Measurements from ENCODE around the gene C4BPA. TPM values are rescaled to one million over a fixed set of nuclear protein-coding genes. Genes with fewer than 3 reads are reported as not detected.
A peak's percentile ranks its signal among the peaks of the same experiment; 100 is the strongest.

Gene C4BPA
- total RNA-seq, 1 donor from 2014 or later, result 0.52 TPM

DNA sequence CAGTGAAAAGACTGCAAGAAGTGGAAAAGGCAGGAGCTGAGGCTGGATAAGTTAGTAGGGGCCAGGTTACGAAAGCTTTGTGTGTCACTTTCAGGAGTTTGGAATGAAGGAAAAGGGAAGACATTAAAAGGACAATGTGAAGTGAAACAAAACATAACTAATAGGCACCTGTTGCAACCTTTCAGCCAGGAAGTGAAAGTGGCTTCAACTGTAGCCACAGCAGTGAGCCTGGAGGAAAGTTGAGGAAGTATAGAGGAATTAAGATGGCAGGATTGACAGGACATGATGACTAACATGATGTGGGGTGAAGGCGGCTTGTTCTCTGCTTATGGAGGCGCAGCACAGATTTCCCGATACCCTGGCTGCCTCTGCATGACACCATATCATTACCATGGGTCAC, 68.9 kb downstream of the C4BPA start:
- no peaks in the 10 kb centered on the region for H3K9me3 ChIP-seq (ENCODE audit: control insufficient read depth in 3 of 3, low read length in 3 of 3)
- no peaks in the 10 kb centered on the region for H3K36me3 ChIP-seq (ENCODE audit: control insufficient read depth in 3 of 3, insufficient read depth in 3 of 3, low read length in 3 of 3)
- H3K4me3 ChIP-seq (ENCODE audit: low read length in 3 of 3), result no peak overlapping the region
- no peak overlapping the region for H3K27ac ChIP-seq (ENCODE audit: low read depth, low read length)
- no peaks in the 10 kb centered on the region for H3K27me3 ChIP-seq (ENCODE audit: control insufficient read depth in 3 of 3, insufficient read depth in 3 of 3, low read length in 3 of 3)
- no peak overlapping the region for H3K9ac ChIP-seq (ENCODE audit: low read depth in 1 of 3, low read length in 3 of 3)
- no peaks in the 10 kb centered on the region for H3K4me1 ChIP-seq (ENCODE audit: control insufficient read depth in 3 of 3, insufficient read depth in 3 of 3, low read length in 3 of 3)

DNA sequence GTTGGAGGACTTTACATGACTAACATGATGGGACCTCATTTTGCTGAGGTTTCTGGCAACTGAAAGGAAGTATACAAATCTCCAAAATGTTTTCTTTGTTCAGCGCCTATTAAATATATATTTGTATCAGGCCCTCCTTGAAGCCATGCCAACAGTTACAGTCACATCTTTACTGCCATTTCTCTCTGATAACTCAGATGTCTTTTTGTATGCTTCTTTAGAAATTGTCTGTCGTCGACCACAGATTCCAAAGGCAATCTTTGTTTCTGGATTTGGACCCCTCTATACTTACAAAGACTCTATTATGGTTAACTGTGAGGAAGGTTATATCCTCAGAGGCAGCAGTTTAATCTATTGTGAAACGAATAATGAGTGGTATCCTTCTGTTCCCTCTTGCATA, 69.4 kb downstream of the C4BPA start:
- Histone ChIP-seq H3K36me3 (ENCODE audit: control insufficient read depth in 3 of 3, insufficient read depth in 3 of 3, low read length in 3 of 3) (no peaks in the 10 kb centered on the region), H3K4me1 (ENCODE audit: control insufficient read depth in 3 of 3, insufficient read depth in 3 of 3, low read length in 3 of 3) (no peaks in the 10 kb centered on the region), H3K27me3 (ENCODE audit: control insufficient read depth in 3 of 3, insufficient read depth in 3 of 3, low read length in 3 of 3) (no peaks in the 10 kb centered on the region), H3K4me3 (ENCODE audit: low read length in 3 of 3) (no peak overlapping the region), H3K27ac (ENCODE audit: low read depth, low read length) (no peak overlapping the region), H3K9ac (ENCODE audit: low read depth in 1 of 3, low read length in 3 of 3) (no peak overlapping the region), H3K9me3 (ENCODE audit: control insufficient read depth in 3 of 3, low read length in 3 of 3) (no peaks in the 10 kb centered on the region)

DNA sequence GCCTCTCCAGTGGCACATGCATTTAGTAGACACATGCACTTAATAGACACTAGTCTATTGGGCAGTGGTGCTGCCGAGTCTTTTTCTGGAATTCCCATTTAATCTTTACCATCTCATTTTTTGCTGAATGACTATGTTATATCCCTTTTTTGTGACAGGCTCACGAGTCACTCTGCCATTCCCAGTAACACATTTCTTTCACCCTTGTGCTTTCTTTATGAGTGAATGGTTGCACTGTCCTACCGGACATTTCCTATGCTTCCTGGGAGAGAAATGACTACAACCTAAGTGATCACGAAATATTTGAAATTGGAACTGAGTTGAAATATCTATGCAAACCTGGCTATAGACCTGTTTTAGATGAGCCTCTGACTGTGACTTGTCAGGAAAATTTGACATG, 70.9 kb downstream of the C4BPA start:
- no peaks in the 10 kb centered on the region for H3K27me3 ChIP-seq (ENCODE audit: control insufficient read depth in 3 of 3, insufficient read depth in 3 of 3, low read length in 3 of 3)
- H3K36me3 ChIP-seq (ENCODE audit: control insufficient read depth in 3 of 3, insufficient read depth in 3 of 3, low read length in 3 of 3), result no peaks in the 10 kb centered on the region
- no peaks in the 10 kb centered on the region for H3K4me1 ChIP-seq (ENCODE audit: control insufficient read depth in 3 of 3, insufficient read depth in 3 of 3, low read length in 3 of 3)
- H3K9me3 ChIP-seq (ENCODE audit: control insufficient read depth in 3 of 3, low read length in 3 of 3), result no peaks in the 10 kb centered on the region
- no peak overlapping the region for H3K27ac ChIP-seq (ENCODE audit: low read depth, low read length)
- H3K9ac ChIP-seq (ENCODE audit: low read depth in 1 of 3, low read length in 3 of 3), result no peak overlapping the region
- no peak overlapping the region for H3K4me3 ChIP-seq (ENCODE audit: low read length in 3 of 3)

DNA sequence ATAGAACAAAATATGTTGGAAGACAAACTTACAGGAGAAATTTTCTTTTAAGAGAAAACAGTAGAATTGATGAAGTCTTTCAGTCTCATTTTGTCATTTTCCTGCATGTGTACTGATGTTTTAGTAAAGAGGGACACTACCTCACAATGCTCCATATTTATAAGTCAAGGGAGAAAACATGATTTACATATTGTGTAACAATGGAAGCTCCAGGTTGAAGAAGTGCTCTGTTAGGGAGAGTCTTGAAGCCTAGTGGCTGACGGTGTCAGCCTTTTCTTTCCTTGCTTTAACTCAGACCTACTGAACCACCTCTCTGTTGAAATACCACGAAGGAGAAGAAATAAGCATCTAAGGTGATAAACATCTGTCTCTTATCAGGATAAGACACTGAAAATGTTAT, 75.0 kb downstream of the C4BPA start:
- no peaks in the 10 kb centered on the region for H3K36me3 ChIP-seq (ENCODE audit: control insufficient read depth in 3 of 3, insufficient read depth in 3 of 3, low read length in 3 of 3)
- no peak overlapping the region for H3K4me3 ChIP-seq (ENCODE audit: low read length in 3 of 3)
- H3K27ac ChIP-seq (ENCODE audit: low read depth, low read length), result no peak overlapping the region
- H3K27me3 ChIP-seq (ENCODE audit: control insufficient read depth in 3 of 3, insufficient read depth in 3 of 3, low read length in 3 of 3), result no peaks in the 10 kb centered on the region
- H3K9ac ChIP-seq (ENCODE audit: low read depth in 1 of 3, low read length in 3 of 3), result no peak overlapping the region
- H3K4me1 ChIP-seq (ENCODE audit: control insufficient read depth in 3 of 3, insufficient read depth in 3 of 3, low read length in 3 of 3), result no peaks in the 10 kb centered on the region
- no peaks in the 10 kb centered on the region for H3K9me3 ChIP-seq (ENCODE audit: control insufficient read depth in 3 of 3, low read length in 3 of 3)

DNA sequence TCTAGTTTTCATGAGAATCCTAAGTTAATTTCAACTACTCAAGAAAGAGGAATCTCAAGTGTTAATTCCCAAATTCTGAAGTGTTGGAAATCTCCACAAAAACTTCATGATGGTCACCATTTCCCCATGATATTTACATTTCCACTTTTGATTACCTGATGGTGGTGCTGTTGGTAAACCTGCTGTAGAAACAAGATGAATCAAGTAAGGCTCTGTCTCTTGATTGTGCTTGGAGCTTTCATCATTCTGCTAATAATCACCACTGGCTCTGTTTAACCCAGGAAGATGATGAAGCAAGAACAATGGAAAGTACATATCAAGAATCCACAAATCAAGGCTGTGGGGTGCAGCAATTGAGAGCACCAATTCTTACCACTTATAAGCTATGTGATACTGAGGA, 77.8 kb downstream of the C4BPA start:
- Histone ChIP-seq H3K4me3 (ENCODE audit: low read length in 3 of 3) (no peak overlapping the region), H3K27me3 (ENCODE audit: control insufficient read depth in 3 of 3, insufficient read depth in 3 of 3, low read length in 3 of 3) (no peaks in the 10 kb centered on the region), H3K4me1 (ENCODE audit: control insufficient read depth in 3 of 3, insufficient read depth in 3 of 3, low read length in 3 of 3) (no peaks in the 10 kb centered on the region), H3K9ac (ENCODE audit: low read depth in 1 of 3, low read length in 3 of 3) (no peak overlapping the region), H3K27ac (ENCODE audit: low read depth, low read length) (no peak overlapping the region), H3K36me3 (ENCODE audit: control insufficient read depth in 3 of 3, insufficient read depth in 3 of 3, low read length in 3 of 3) (no peaks in the 10 kb centered on the region), H3K9me3 (ENCODE audit: control insufficient read depth in 3 of 3, low read length in 3 of 3) (no peaks in the 10 kb centered on the region)

DNA sequence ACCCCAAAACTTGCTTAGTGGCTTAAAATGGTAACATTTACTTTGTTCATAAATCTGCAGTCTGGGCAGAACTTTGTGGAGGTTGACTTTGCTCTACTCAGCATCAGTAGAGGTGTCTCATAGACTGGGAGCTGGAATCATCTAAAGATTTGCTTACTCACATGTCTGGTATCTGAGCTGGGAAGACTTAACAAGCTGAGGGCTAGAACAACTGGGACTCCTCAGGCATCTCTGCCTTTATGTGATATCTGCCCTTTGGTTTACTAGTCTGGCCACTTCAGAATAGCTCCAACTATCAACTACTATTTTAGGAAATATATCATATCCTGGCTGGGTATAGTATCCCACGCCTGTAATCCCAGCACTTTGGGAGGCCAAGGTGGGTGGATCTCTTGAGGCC, 82.5 kb downstream of the C4BPA start:
- no peaks in the 10 kb centered on the region for H3K36me3 ChIP-seq (ENCODE audit: control insufficient read depth in 3 of 3, insufficient read depth in 3 of 3, low read length in 3 of 3)
- H3K27me3 ChIP-seq (ENCODE audit: control insufficient read depth in 3 of 3, insufficient read depth in 3 of 3, low read length in 3 of 3), result no peaks in the 10 kb centered on the region
- no peaks in the 10 kb centered on the region for H3K4me1 ChIP-seq (ENCODE audit: control insufficient read depth in 3 of 3, insufficient read depth in 3 of 3, low read length in 3 of 3)
- no peak overlapping the region for H3K4me3 ChIP-seq (ENCODE audit: low read length in 3 of 3)
- no peaks in the 10 kb centered on the region for H3K9me3 ChIP-seq (ENCODE audit: control insufficient read depth in 3 of 3, low read length in 3 of 3)
- H3K9ac ChIP-seq (ENCODE audit: low read depth in 1 of 3, low read length in 3 of 3), result no peak overlapping the region
- no peak overlapping the region for H3K27ac ChIP-seq (ENCODE audit: low read depth, low read length)

DNA sequence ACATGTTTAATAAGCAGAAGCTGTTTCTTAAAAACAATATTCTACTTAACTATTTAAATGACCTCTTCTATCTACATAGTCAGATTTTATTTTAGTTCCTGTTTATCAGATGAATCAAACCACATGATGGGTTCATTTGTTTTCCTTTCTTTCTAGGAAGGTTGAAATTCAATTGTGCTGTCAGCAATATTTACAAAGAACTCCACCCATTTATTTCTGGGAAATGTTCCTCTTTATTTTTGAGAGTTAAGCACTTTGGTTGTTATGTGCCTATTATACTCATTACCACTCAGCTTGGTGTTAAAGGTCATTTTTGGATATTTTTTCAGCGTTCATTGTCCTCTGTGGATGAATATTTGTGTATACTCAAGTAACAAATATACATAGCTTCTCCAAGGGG, 84.9 kb downstream of the C4BPA start:
- Histone ChIP-seq H3K27me3 (ENCODE audit: control insufficient read depth in 3 of 3, insufficient read depth in 3 of 3, low read length in 3 of 3) (no peaks in the 10 kb centered on the region), H3K4me3 (ENCODE audit: low read length in 3 of 3) (no peak overlapping the region), H3K27ac (ENCODE audit: low read depth, low read length) (peak overlapping the region; percentile 46), H3K9ac (ENCODE audit: low read depth in 1 of 3, low read length in 3 of 3) (no peak overlapping the region), H3K9me3 (ENCODE audit: control insufficient read depth in 3 of 3, low read length in 3 of 3) (no peaks in the 10 kb centered on the region), H3K36me3 (ENCODE audit: control insufficient read depth in 3 of 3, insufficient read depth in 3 of 3, low read length in 3 of 3) (no peaks in the 10 kb centered on the region), H3K4me1 (ENCODE audit: control insufficient read depth in 3 of 3, insufficient read depth in 3 of 3, low read length in 3 of 3) (no peaks in the 10 kb centered on the region)

DNA sequence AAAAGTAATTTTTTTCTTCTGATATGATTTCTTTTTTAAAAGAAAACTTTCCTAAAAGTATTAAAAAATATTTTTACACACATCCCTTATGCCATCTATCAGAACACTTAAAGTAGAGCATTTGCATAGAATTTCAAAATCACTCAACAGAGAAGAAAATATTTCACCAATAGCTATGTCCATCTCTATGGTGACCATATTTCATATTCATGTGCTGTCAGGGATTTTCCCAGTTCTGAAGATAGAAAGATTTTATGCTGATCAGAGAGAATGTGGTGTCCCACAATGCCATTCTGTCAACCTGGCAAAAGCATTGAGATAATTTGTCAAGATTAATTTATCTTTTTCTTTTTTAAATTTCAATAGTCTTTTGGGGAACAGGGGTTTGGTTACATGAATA, 87.0 kb downstream of the C4BPA start:
- Histone ChIP-seq H3K4me1 (ENCODE audit: control insufficient read depth in 3 of 3, insufficient read depth in 3 of 3, low read length in 3 of 3) (no peaks in the 10 kb centered on the region), H3K36me3 (ENCODE audit: control insufficient read depth in 3 of 3, insufficient read depth in 3 of 3, low read length in 3 of 3) (no peaks in the 10 kb centered on the region), H3K27ac (ENCODE audit: low read depth, low read length) (no peak overlapping the region), H3K9me3 (ENCODE audit: control insufficient read depth in 3 of 3, low read length in 3 of 3) (no peaks in the 10 kb centered on the region), H3K27me3 (ENCODE audit: control insufficient read depth in 3 of 3, insufficient read depth in 3 of 3, low read length in 3 of 3) (no peaks in the 10 kb centered on the region), H3K9ac (ENCODE audit: low read depth in 1 of 3, low read length in 3 of 3) (no peak overlapping the region), H3K4me3 (ENCODE audit: low read length in 3 of 3) (no peak overlapping the region)

DNA sequence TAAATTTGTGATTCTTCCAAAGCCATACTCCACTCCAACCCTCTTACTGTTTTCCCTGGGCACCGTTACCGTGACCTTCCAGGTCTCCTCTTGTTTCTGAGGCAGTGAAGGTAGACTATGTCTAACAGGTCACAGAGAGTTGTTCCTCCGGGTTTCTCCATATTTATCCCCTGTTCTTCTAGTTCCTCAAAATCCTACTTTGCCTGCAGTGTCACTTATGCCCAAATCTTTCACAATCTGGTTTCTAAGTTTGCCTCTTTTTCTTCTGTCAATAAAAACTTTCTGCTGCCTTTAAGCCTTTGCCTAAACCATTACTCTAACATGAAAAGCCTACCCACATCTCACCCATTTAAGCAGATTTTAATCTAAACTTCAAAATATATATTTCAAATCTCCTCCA, 87.7 kb downstream of the C4BPA start:
- H3K4me1 ChIP-seq (ENCODE audit: control insufficient read depth in 3 of 3, insufficient read depth in 3 of 3, low read length in 3 of 3), result no peaks in the 10 kb centered on the region
- no peaks in the 10 kb centered on the region for H3K27me3 ChIP-seq (ENCODE audit: control insufficient read depth in 3 of 3, insufficient read depth in 3 of 3, low read length in 3 of 3)
- no peaks in the 10 kb centered on the region for H3K36me3 ChIP-seq (ENCODE audit: control insufficient read depth in 3 of 3, insufficient read depth in 3 of 3, low read length in 3 of 3)
- H3K4me3 ChIP-seq (ENCODE audit: low read length in 3 of 3), result no peak overlapping the region
- no peak overlapping the region for H3K27ac ChIP-seq (ENCODE audit: low read depth, low read length)
- H3K9ac ChIP-seq (ENCODE audit: low read depth in 1 of 3, low read length in 3 of 3), result no peak overlapping the region
- no peaks in the 10 kb centered on the region for H3K9me3 ChIP-seq (ENCODE audit: control insufficient read depth in 3 of 3, low read length in 3 of 3)

DNA sequence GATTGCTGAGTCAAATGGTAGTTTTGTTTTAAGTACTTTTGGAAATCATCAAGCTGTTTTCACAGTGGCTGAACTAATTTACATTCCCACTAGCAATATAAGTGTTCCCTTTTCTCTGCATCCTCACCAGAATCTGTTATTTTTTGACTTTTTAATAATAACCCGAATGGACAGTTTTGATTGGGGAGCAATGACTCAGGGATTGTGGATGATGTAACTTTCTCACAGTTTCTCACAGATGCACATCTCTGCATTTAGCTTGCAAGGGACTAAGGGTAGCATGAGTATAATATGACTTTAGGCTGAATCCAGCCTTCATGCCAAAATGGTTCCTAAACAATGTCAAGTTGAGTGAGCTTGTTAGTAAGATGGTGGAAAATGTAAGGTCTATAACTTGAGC, 90.2 kb downstream of the C4BPA start:
- no peaks in the 10 kb centered on the region for H3K4me1 ChIP-seq (ENCODE audit: control insufficient read depth in 3 of 3, insufficient read depth in 3 of 3, low read length in 3 of 3)
- H3K9ac ChIP-seq (ENCODE audit: low read depth in 1 of 3, low read length in 3 of 3), result no peak overlapping the region
- no peaks in the 10 kb centered on the region for H3K36me3 ChIP-seq (ENCODE audit: control insufficient read depth in 3 of 3, insufficient read depth in 3 of 3, low read length in 3 of 3)
- no peak overlapping the region for H3K27ac ChIP-seq (ENCODE audit: low read depth, low read length)
- H3K4me3 ChIP-seq (ENCODE audit: low read length in 3 of 3), result no peak overlapping the region
- H3K27me3 ChIP-seq (ENCODE audit: control insufficient read depth in 3 of 3, insufficient read depth in 3 of 3, low read length in 3 of 3), result no peaks in the 10 kb centered on the region
- H3K9me3 ChIP-seq (ENCODE audit: control insufficient read depth in 3 of 3, low read length in 3 of 3), result no peaks in the 10 kb centered on the region
